Heart left ventricle (tissue), 13 donors: ENCODE measurements around the gene SOBP.

Experiments
- POLR2A ChIP-seq, 2 donors: fragments of 450-650 bp; IDR thresholded peaks; one replicate each; pipeline ENCODE4 v1.6.1; 2017; ENCODE audit warnings: antibody characterized with exemption in 2 of 2, mild to moderate bottlenecking in 2 of 2, moderate library complexity in 2 of 2
- TF ChIP-seq, protein P1 (sequence below), 12 donors: fragments of 200-600 bp; sonication (generic) in 4 of 12; IDR thresholded peaks; one replicate each; pipeline versions ENCODE4 v1.5.0 to v1.8.0; 2018 to 2022; ENCODE audit warnings: antibody characterized with exemption in 12 of 12, mild to moderate bottlenecking in 5 of 12
- donor health status: ischemic (EF 13 %, LVEDD 7.1; RV severe dilation, severe dysfunction).
- donor health status: DM: no; HTN: yes; CAD: no.
- donor health status: DM: no; HTN: no; CAD: no.
- donor health status: ischemic (EF 25% LVEDD 6.9; RV normal size, moderate dysfunction).
- donor health status: ischemic (EF 25% LVEDD 5.7; RV mildly dilated, moderate dysfunction).
- donor health status: ischemic (EF 35%, LVEDD 5.7; RV mildly dilated, moderate dysfunction).
- donor health status: nonischemic (EF 11% LVEDD 7.7; RV severe dilation, severe dysfunction).
- donor health status: DM: yes; HTN: yes; CAD: no.
- donor health status: PGD.
- donor health status: ischemic (EF 29% LVEDD 5.4; RV normal size, mild dysfunction).
- donor health status: nonischemic (EF 23%, LVEDD 6.1; RV moderate dilation, normal function).

DNA sequence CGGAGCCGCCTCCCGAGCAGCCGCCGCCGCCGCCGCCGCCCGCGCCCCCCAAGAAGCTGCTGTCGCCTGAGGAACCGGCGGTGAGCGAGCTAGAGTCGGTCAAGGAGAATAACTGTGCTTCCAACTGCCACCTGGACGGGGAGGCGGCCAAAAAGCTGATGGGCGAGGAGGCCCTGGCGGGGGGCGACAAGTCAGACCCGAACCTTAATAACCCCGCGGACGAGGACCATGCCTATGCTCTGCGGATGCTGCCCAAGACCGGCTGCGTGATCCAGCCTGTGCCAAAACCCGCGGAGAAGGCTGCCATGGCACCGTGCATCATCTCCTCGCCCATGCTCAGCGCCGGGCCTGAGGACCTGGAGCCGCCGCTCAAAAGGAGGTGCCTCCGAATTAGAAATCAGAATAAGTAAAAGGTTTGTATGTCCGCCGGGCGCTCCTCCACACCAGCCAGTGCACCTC is 145.2 kb downstream of the SOBP start:
- TF ChIP-seq, protein P1, sequence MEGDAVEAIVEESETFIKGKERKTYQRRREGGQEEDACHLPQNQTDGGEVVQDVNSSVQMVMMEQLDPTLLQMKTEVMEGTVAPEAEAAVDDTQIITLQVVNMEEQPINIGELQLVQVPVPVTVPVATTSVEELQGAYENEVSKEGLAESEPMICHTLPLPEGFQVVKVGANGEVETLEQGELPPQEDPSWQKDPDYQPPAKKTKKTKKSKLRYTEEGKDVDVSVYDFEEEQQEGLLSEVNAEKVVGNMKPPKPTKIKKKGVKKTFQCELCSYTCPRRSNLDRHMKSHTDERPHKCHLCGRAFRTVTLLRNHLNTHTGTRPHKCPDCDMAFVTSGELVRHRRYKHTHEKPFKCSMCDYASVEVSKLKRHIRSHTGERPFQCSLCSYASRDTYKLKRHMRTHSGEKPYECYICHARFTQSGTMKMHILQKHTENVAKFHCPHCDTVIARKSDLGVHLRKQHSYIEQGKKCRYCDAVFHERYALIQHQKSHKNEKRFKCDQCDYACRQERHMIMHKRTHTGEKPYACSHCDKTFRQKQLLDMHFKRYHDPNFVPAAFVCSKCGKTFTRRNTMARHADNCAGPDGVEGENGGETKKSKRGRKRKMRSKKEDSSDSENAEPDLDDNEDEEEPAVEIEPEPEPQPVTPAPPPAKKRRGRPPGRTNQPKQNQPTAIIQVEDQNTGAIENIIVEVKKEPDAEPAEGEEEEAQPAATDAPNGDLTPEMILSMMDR (IDR thresholded peaks at IDR 0.05): no peak
- TF ChIP-seq POLR2A (IDR thresholded peaks at IDR 0.05): no peak
